ENCODE measurements around the gene FBXL7. TPM values are rescaled to one million over a fixed set of nuclear protein-coding genes. Genes with fewer than 3 reads are reported as not detected.

FBXL7 gene
- total RNA-seq, 6 experiments from 2014 or later: 0.81 to 1.9 (median 1.3) TPM

- H3K36me3 ChIP-seq: no peaks in the 10 kb centered on the region
- no peaks in the 10 kb centered on the region for H3K9me3 ChIP-seq
- H3K27me3 ChIP-seq: no peaks in the 10 kb centered on the region
- DNase-seq (no peak), ATAC-seq (no peak)
- no peak overlapping the region for H3K4me3 ChIP-seq
- H3K27ac ChIP-seq: no peak overlapping the region
- WGBS (ENCODE audit: insufficient coverage, low coverage, low lambda C conversion rate, missing lambda C conversion rate): 70% methylated on average over 4 of the region's 4 CpGs
- intact Hi-C loops (cut with DNase I): no loop called here
- TF ChIP-seq POLR2A (IDR thresholded peaks at IDR 0.05) (no peak), CTCF (IDR thresholded peaks at IDR 0.05) (no peak)
- no peaks in the 10 kb centered on the region for H3K4me1 ChIP-seq
Observed at GRCh38 chr5:15601274-15601673, 101.3 kb downstream of the FBXL7 start.

- no peaks in the 10 kb centered on the region for H3K9me3 ChIP-seq
- 78% methylated on average over 1 of the region's 2 CpGs for WGBS (ENCODE audit: insufficient coverage, low coverage, low lambda C conversion rate, missing lambda C conversion rate)
- no peak overlapping the region for H3K4me3 ChIP-seq
- no peaks in the 10 kb centered on the region for H3K27me3 ChIP-seq
- H3K36me3 ChIP-seq: no peaks in the 10 kb centered on the region
- intact Hi-C loops (cut with DNase I): no loop called here
- TF ChIP-seq POLR2A (IDR thresholded peaks at IDR 0.05): no peak
- no peak for TF ChIP-seq CTCF (IDR thresholded peaks at IDR 0.05)
- H3K27ac ChIP-seq: no peak overlapping the region
- H3K4me1 ChIP-seq: no peaks in the 10 kb centered on the region
- DNase-seq (no peak), ATAC-seq (no peak)
Observed at GRCh38 chr5:15601853-15602252, 101.9 kb downstream of the FBXL7 start.

GRCh38 chr5:15604986-15605385 is 105.0 kb downstream of the FBXL7 start:
- ATAC-seq (no peak), DNase-seq (no peak)
- intact Hi-C loops (cut with DNase I): no loop called here
- no peaks in the 10 kb centered on the region for H3K4me1 ChIP-seq
- TF ChIP-seq CTCF (IDR thresholded peaks at IDR 0.05) (no peak), POLR2A (IDR thresholded peaks at IDR 0.05) (no peak)
- no peak overlapping the region for H3K4me3 ChIP-seq
- H3K27ac ChIP-seq: no peak overlapping the region
- WGBS (ENCODE audit: insufficient coverage, low coverage, low lambda C conversion rate, missing lambda C conversion rate): 67% methylated on average over 1 of the region's 2 CpGs
- H3K9me3 ChIP-seq: no peaks in the 10 kb centered on the region
- no peaks in the 10 kb centered on the region for H3K27me3 ChIP-seq
- H3K36me3 ChIP-seq: no peaks in the 10 kb centered on the region

GRCh38 chr5:15606197-15606596 is 106.2 kb downstream of the FBXL7 start:
- DNase-seq: no peak
- no peaks in the 10 kb centered on the region for H3K4me1 ChIP-seq
- WGBS (ENCODE audit: insufficient coverage, low coverage, low lambda C conversion rate, missing lambda C conversion rate): 60% methylated on average over 7 of the region's 8 CpGs
- H3K27ac ChIP-seq: no peak overlapping the region
- ATAC-seq: no peak
- H3K27me3 ChIP-seq: no peaks in the 10 kb centered on the region
- TF ChIP-seq POLR2A (IDR thresholded peaks at IDR 0.05): no peak
- TF ChIP-seq CTCF (IDR thresholded peaks at IDR 0.05): no peak
- intact Hi-C loops (cut with DNase I): no loop called here
- no peaks in the 10 kb centered on the region for H3K36me3 ChIP-seq
- H3K4me3 ChIP-seq: no peak overlapping the region
- H3K9me3 ChIP-seq: no peaks in the 10 kb centered on the region

- WGBS (ENCODE audit: insufficient coverage, low coverage, low lambda C conversion rate, missing lambda C conversion rate): 67% methylated on average over 2 of the region's 2 CpGs
- DNase-seq (no peak), ATAC-seq (no peak)
- no peak for TF ChIP-seq POLR2A (IDR thresholded peaks at IDR 0.05)
- TF ChIP-seq CTCF (IDR thresholded peaks at IDR 0.05): no peak
- Histone ChIP-seq H3K27me3 (no peaks in the 10 kb centered on the region), H3K4me3 (no peak overlapping the region), H3K9me3 (no peaks in the 10 kb centered on the region), H3K27ac (no peak overlapping the region), H3K36me3 (no peaks in the 10 kb centered on the region), H3K4me1 (no peaks in the 10 kb centered on the region)
- intact Hi-C loops (cut with DNase I): no loop called here
Observed at GRCh38 chr5:15607076-15607475, 107.1 kb downstream of the FBXL7 start.

Measured in right lobe of liver (tissue), 6 donors.